IMR-90 (cell line): ENCODE data around the gene EMP1. TPM values are rescaled to one million over a fixed set of nuclear protein-coding genes. Genes with fewer than 3 reads are reported as not detected.
A peak's percentile ranks its signal among the peaks of the same experiment; 100 is the strongest.

Experiments used
- ATAC-seq: fragments of 200-7000 bp; cut with Tn5 transposase; 2 replicates; pipeline ENCODE4 v1.9.1; 2020; ENCODE audit warnings: low read depth, mild to moderate bottlenecking, moderate library complexity
- BruUV-seq: library from RNA; stranded (reverse); fragments of 400-500 nt; replicated peaks from 2 replicates; lab custom pipeline; 2021; lab: Mats Ljungman, UMichigan
- CTCF ChIA-PET: fragments of 300-600 bp; formaldehyde crosslinking; extraction: SDS; loops from one replicate; lab custom pipeline; 2021; ENCODE audit warnings: antibody characterized with exemption; lab: Yijun Ruan, JAX
- POLR2A ChIA-PET: fragments of 300-600 bp; sonication (Branson Sonifier 250); formaldehyde crosslinking; loops from one replicate; lab custom pipeline; 2022; ENCODE audit warnings: antibody characterized with exemption; ENCODE audit not compliant: unreplicated experiment; lab: Charles Lee
- DNase-seq: peaks from one replicate; pipeline ENCODE4 v3.0.0; 2013
- H2AFZ ChIP-seq: replicated peaks from 2 replicates; pipeline ENCODE3; 2013; ENCODE audit warnings: low read length, mild to moderate bottlenecking; ENCODE audit not compliant: poor library complexity
- H2AK5ac ChIP-seq: 2 replicates; pipeline ENCODE4 v1.6.1; 2013; ENCODE audit warnings: low read depth, low read length, inconsistent platforms
- H2AK9ac ChIP-seq: replicated peaks from 2 replicates; pipeline ENCODE3; 2013; ENCODE audit warnings: mild to moderate bottlenecking, low read depth, low read length, moderate library complexity; ENCODE audit not compliant: poor library complexity
- H2BK120ac ChIP-seq: 2 replicates; pipeline ENCODE4 v1.6.1; 2013; ENCODE audit warnings: low read depth, low read length, inconsistent platforms
- H2BK15ac ChIP-seq: 3 replicates; pipeline ENCODE4 v1.6.1; 2013; ENCODE audit warnings: low read depth, low read length, inconsistent platforms
- H2BK20ac ChIP-seq: 2 replicates; pipeline ENCODE4 v1.6.1; 2013; ENCODE audit warnings: low read depth, mild to moderate bottlenecking, inconsistent platforms, low read length, moderate library complexity
- H2BK5ac ChIP-seq: 2 replicates; pipeline ENCODE4 v1.6.1; 2013; ENCODE audit warnings: mild to moderate bottlenecking, low read depth, low read length, inconsistent platforms; ENCODE audit not compliant: poor library complexity, severe bottlenecking
- H3K14ac ChIP-seq: replicated peaks from 2 replicates; pipeline ENCODE4 v1.6.1; 2013; ENCODE audit warnings: low read depth, low read length, inconsistent platforms
- H3K18ac ChIP-seq: 2 replicates; pipeline ENCODE4 v1.6.1; 2013; ENCODE audit warnings: low read depth, low read length, control low read depth
- H3K23ac ChIP-seq: 2 replicates; pipeline ENCODE4 v1.6.1; 2013; ENCODE audit warnings: low read depth, low read length, inconsistent platforms
- H3K27ac ChIP-seq: 2 replicates; pipeline ENCODE4 v1.5.1; 2013; ENCODE audit warnings: mild to moderate bottlenecking, control low read depth, low read length; ENCODE audit not compliant: insufficient read depth
- H3K27me3 ChIP-seq: 2 replicates; pipeline ENCODE4 v1.6.1; 2013; ENCODE audit warnings: low read length; ENCODE audit not compliant: control insufficient read depth, insufficient read depth
- H3K36me3 ChIP-seq: 2 replicates; pipeline ENCODE4 v1.6.1; 2013; ENCODE audit warnings: low read length, mixed read lengths; ENCODE audit not compliant: control insufficient read depth, insufficient read depth
- H3K4ac ChIP-seq: 2 replicates; pipeline ENCODE4 v1.6.1; 2013; ENCODE audit warnings: low read depth, low read length, inconsistent platforms
- H3K4me1 ChIP-seq: 2 replicates; pipeline ENCODE4 v1.6.1; 2013; ENCODE audit warnings: low read length, mixed read lengths; ENCODE audit not compliant: control insufficient read depth, insufficient read depth
- H3K4me2 ChIP-seq: 2 replicates; pipeline ENCODE4 v1.6.1; 2013; ENCODE audit warnings: low read depth, mild to moderate bottlenecking, control low read depth, low read length, moderate library complexity
- H3K4me3 ChIP-seq: 2 replicates; pipeline ENCODE4 v1.5.1; 2013; ENCODE audit warnings: low read depth, mild to moderate bottlenecking, control low read depth, low read length, moderate library complexity; ENCODE audit not compliant: insufficient read depth
- H3K56ac ChIP-seq: 2 replicates; pipeline ENCODE4 v1.6.1; 2013; ENCODE audit warnings: low read length, inconsistent platforms; ENCODE audit not compliant: insufficient read depth; ENCODE audit errors: extremely low read depth
- H3K79me1 ChIP-seq, 2 experiments: 2 replicates each; pipeline ENCODE4 v1.6.1; 2013; ENCODE audit warnings: low read length in 2 of 2, inconsistent platforms in 1 of 2, low read depth in 1 of 2
- H3K9ac ChIP-seq: 2 replicates; pipeline ENCODE4 v1.6.1; 2013; ENCODE audit warnings: low read depth, low read length, control low read depth
- H3K9me1 ChIP-seq: 2 replicates; pipeline ENCODE4 v1.6.1; 2013; ENCODE audit warnings: low read length, inconsistent platforms; ENCODE audit not compliant: insufficient read depth
- H3K9me3 ChIP-seq: 2 replicates; pipeline ENCODE4 v1.6.1; 2013; ENCODE audit warnings: low read length; ENCODE audit not compliant: control insufficient read depth, insufficient read depth
- H4K20me1 ChIP-seq: 2 replicates; pipeline ENCODE4 v1.6.1; 2013; ENCODE audit warnings: low read length, inconsistent platforms; ENCODE audit not compliant: insufficient read depth
- H4K5ac ChIP-seq: 2 replicates; pipeline ENCODE4 v1.6.1; 2013; ENCODE audit warnings: mild to moderate bottlenecking, low read depth, low read length, control low read depth
- H4K8ac ChIP-seq, 2 experiments: 2 replicates each; pipeline ENCODE4 v1.6.1; 2013; ENCODE audit warnings: low read depth in 2 of 2, low read length in 2 of 2, control low read depth in 1 of 2, inconsistent platforms in 1 of 2
- H4K91ac ChIP-seq: 2 replicates; pipeline ENCODE4 v1.6.1; 2013; ENCODE audit warnings: low read depth, low read length, inconsistent platforms; ENCODE audit not compliant: insufficient read depth
- BHLHE40 ChIP-seq: fragments of 150-350 bp; IDR thresholded peaks from 2 replicates; pipeline ENCODE4 v1.6.1; 2016; ENCODE audit warnings: mild to moderate bottlenecking, low read depth, low read length
- CHD1 ChIP-seq: IDR thresholded peaks from 2 replicates; pipeline ENCODE4 v1.6.1; 2012; ENCODE audit warnings: low read depth, low read length, improper control_type of control experiment
- FOS ChIP-seq: fragments of 150-350 bp; IDR thresholded peaks from 2 replicates; pipeline ENCODE4 v1.6.1; 2016; ENCODE audit warnings: low read depth, low read length
- MAFK ChIP-seq: IDR thresholded peaks from 2 replicates; pipeline ENCODE4 v1.6.1; 2012; ENCODE audit warnings: low read depth, low read length, improper control_type of control experiment
- MXI1 ChIP-seq: IDR thresholded peaks from 2 replicates; pipeline ENCODE4 v1.6.1; 2012; ENCODE audit warnings: low read depth, mild to moderate bottlenecking, low read length, moderate library complexity, borderline replicate concordance
- NFE2L2 ChIP-seq: fragments of 150-350 bp; IDR thresholded peaks from 2 replicates; pipeline ENCODE4 v1.6.1; 2016; ENCODE audit warnings: low read depth, mild to moderate bottlenecking, low read length
- POLR2A ChIP-seq: IDR thresholded peaks from 2 replicates; pipeline ENCODE4 v1.6.1; 2012; ENCODE audit warnings: mild to moderate bottlenecking, low read depth, low read length
- RAD21 ChIP-seq: IDR thresholded peaks from 2 replicates; pipeline ENCODE4 v1.6.1; 2012; ENCODE audit warnings: low read length, improper control_type of control experiment
- RCOR1 ChIP-seq: IDR thresholded peaks from 2 replicates; pipeline ENCODE4 v1.6.1; 2012; ENCODE audit warnings: mild to moderate bottlenecking, low read length, improper control_type of control experiment; ENCODE audit not compliant: insufficient replicate concordance
- RFX5 ChIP-seq: IDR thresholded peaks from 2 replicates; pipeline ENCODE4 v1.8.0; 2012; ENCODE audit warnings: low read depth, mild to moderate bottlenecking, low read length, moderate library complexity
- SMC3 ChIP-seq: fragments of 150-350 bp; IDR thresholded peaks from 2 replicates; pipeline ENCODE4 v1.6.1; 2016; ENCODE audit warnings: low read depth, mild to moderate bottlenecking, antibody characterized with exemption, low read length, moderate library complexity
- WGBS, 2 experiments: methylation state at CpG; one replicate each; pipeline versions ENCODE4 v1.1.5 to v1.1.7; 2013; ENCODE audit warnings: missing lambda C conversion rate in 2 of 2; ENCODE audit not compliant: insufficient read length in 1 of 2; ENCODE audit errors: extremely low coverage in 2 of 2; 5-methylcytosine and 5-hydroxymethylcytosine counted together
- dilution Hi-C: fragments of 300-500 bp; cut with HindIII; formaldehyde crosslinking; loops from one replicate; pipeline ENCODE4 v1.14.3; 2018; ENCODE audit warnings: low sequenced_read_pairs; ENCODE audit not compliant: unreplicated experiment
- in situ Hi-C: fragments of 300-500 bp; cut with MboI; formaldehyde crosslinking; loops from 3 replicates; pipeline ENCODE4 v1.14.3; 2019; ENCODE audit warnings: low sequenced_read_pairs, inconsistent platforms, mixed read lengths
- intact Hi-C: fragments of 100-400 bp; cut with micrococcal nuclease; formaldehyde crosslinking; loops from 2 replicates; pipeline ENCODE4 v1.10.0; 2022
- polyA plus RNA-seq, 3 experiments: library from polyadenylated mRNA; depleted of rRNA; stranded (reverse); fragments of >200 nt; gene quantifications; 2 replicates each; pipeline ENCODE4 v1.2.3, GENCODE V29; 2012; ENCODE audit warnings: low replicate concordance in 1 of 3
- total RNA-seq: library from RNA; depleted of rRNA; stranded (reverse); fragments of >200 nt; gene quantifications from 2 replicates; pipeline ENCODE4 v1.2.3, GENCODE V29; 2012
- TF ChIP-seq, protein P1 (sequence below): conservative IDR thresholded peaks from 2 replicates; pipeline ENCODE4 v1.5.1; 2012; ENCODE audit warnings: mild to moderate bottlenecking, low read depth, low read length, improper control_type of control experiment

EMP1 gene
- total and polyA plus RNA-seq, 2 of the 4 experiments (the other 2 are of a cell fraction): 137 to 201 TPM

DNA sequence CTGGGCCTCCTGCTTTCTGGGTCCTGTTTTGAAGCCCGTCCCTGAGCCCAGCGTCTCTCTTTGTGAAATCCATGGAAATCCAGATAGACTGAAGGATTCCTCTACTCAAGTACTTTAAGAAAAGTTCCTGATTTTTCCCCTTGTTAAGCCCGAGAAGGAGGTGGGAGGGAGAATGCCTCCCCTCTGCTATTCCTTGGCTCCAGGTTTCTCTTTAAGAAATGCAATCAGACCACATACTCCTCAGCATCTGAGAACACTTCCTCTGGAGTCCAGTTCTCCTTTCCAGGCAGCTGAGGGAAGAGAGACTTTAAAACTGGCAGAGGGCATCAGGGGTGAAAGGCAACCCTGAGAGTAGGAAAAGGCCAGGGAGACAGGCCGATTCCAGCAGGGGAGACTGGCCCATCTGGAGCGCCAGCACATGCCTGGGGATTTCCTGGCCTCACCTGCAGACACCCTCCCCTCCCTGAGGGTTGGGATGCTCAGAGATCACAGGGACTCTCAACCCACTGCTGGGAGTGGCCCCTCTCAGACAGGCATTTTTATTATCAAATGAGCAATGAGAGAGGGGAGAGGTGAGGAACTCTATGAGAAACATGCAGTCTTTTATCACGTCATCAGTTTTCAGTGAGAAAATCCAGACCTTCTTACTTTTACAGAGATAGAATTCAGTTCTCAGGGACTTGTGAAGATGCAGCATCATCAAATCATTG, 2.0 kb upstream of the EMP1 start:
- Histone ChIP-seq H2BK15ac (peak overlapping the region; percentile 27; the same call in 1 of the 3 replicates), H3K14ac (peak overlapping the region; percentile 55), H3K56ac (no peak overlapping the region), H3K9me1 (peaks cover 7% of the 10 kb centered on the region), H2BK20ac (0 out of 2 replicates have a peak overlapping the region, but pooled peaks have one; percentile 13), H3K9ac (no peak overlapping the region), H3K79me1 (peaks cover 0 to 18% of the 10 kb centered on the region in 2 experiments; a peak in 3 of 4 replicates), H2BK120ac (peak overlapping the region; percentile 50; the same call in 1 of the 2 replicates), H4K5ac (no peak overlapping the region; the same call in 1 of the 2 replicates), H4K20me1 (peaks cover 8% of the 10 kb centered on the region), H3K36me3 (no peaks in the 10 kb centered on the region), H4K91ac (0 out of 2 replicates have a peak overlapping the region, but pooled peaks have one; percentile 15), H3K4ac (peak overlapping the region; percentile 44; the same call in 1 of the 2 replicates), H3K9me3 (no peaks in the 10 kb centered on the region), H3K4me2 (no peak overlapping the region), H3K23ac (no peak overlapping the region), H3K4me3 (no peak overlapping the region), H3K27ac (no peak overlapping the region), H2AK9ac (peak overlapping the region; percentile 1), H4K8ac (peak overlapping the region in 1 of 2 experiments; percentile 52; a peak in 1 of 4 replicates), H3K27me3 (no peaks in the 10 kb centered on the region), H3K4me1 (peaks cover 20% of the 10 kb centered on the region), H2AK5ac (peak overlapping the region; percentile 48; the same call in 1 of the 2 replicates), H3K18ac (no peak overlapping the region), H2AFZ (no peak overlapping the region), H2BK5ac (peak overlapping the region; percentile 44)
- intact Hi-C loops (loop anchor here (10.0 kb wide), 1 partner anchor 470 kb away; no protein-coding TSS in a partner anchor), in situ Hi-C loops (no loop called here), dilution Hi-C loops (no loop called here)
- BruUV-seq: no TSS peak
- DNase-seq: no peak
- POLR2A ChIA-PET: no interaction called here
- no CpG with 5 or more reads among the region's 6 CpGs for WGBS, 2 experiments
- CTCF ChIA-PET: interaction anchor here (1.1 kb wide), 1 partner anchor 31 kb away, joined by 4 read pairs; no protein-coding TSS in a partner anchor
- ATAC-seq: no peak
- TF ChIP-seq SMC3 (no peak), POLR2A (no peak), BHLHE40 (no peak), CHD1 (no peak), RAD21 (no peak), MAFK (no peak; the same call in 1 of the 2 replicates), FOS (no peak), MXI1 (no peak), NFE2L2 (no peak), RFX5 (no peak), RCOR1 (no peak)
- TF ChIP-seq, protein P1, sequence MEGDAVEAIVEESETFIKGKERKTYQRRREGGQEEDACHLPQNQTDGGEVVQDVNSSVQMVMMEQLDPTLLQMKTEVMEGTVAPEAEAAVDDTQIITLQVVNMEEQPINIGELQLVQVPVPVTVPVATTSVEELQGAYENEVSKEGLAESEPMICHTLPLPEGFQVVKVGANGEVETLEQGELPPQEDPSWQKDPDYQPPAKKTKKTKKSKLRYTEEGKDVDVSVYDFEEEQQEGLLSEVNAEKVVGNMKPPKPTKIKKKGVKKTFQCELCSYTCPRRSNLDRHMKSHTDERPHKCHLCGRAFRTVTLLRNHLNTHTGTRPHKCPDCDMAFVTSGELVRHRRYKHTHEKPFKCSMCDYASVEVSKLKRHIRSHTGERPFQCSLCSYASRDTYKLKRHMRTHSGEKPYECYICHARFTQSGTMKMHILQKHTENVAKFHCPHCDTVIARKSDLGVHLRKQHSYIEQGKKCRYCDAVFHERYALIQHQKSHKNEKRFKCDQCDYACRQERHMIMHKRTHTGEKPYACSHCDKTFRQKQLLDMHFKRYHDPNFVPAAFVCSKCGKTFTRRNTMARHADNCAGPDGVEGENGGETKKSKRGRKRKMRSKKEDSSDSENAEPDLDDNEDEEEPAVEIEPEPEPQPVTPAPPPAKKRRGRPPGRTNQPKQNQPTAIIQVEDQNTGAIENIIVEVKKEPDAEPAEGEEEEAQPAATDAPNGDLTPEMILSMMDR: no peak
